Smooth muscle cell (in vitro differentiated cells): Measurements from ENCODE around the gene FCF1. TPM values are rescaled to one million over a fixed set of nuclear protein-coding genes. Genes with fewer than 3 reads are reported as not detected.
"Not testable (repeated sequence)": the region's sequence is repeated elsewhere in the genome, so short reads cannot be mapped to it uniquely, and the experiment has no call there.

ENCODE experiments used
- DNase-seq: peaks from one replicate; lab custom pipeline; 2025; ENCODE audit not compliant: unreplicated experiment; lab: John Stamatoyannopoulos, UW
- H2AFZ ChIP-seq: fragments of 200-600 bp; sonication (generic); 2 replicates; pipeline ENCODE4 v1.6.0; 2016; ENCODE audit warnings: antibody characterized with exemption, low read depth, mild to moderate bottlenecking
- H3F3A ChIP-seq: fragments of 200-600 bp; sonication (generic); 2 replicates; pipeline ENCODE4 v1.6.0; 2017; ENCODE audit warnings: antibody characterized with exemption, low read depth
- H3K27ac ChIP-seq: fragments of 200-600 bp; sonication (generic); 2 replicates; pipeline ENCODE4 v1.5.1; 2016; ENCODE audit warnings: low read depth, mild to moderate bottlenecking
- H3K27me3 ChIP-seq: fragments of 200-600 bp; sonication (generic); 2 replicates; pipeline ENCODE4 v1.6.1; 2016; ENCODE audit warnings: low read depth, mild to moderate bottlenecking
- H3K36me3 ChIP-seq: fragments of 200-600 bp; sonication (generic); 2 replicates; pipeline ENCODE4 v1.5.1; 2016; ENCODE audit warnings: low read depth
- H3K4me1 ChIP-seq: fragments of 200-600 bp; sonication (generic); 2 replicates; pipeline ENCODE4 v1.5.1; 2016; ENCODE audit warnings: low read depth
- H3K4me2 ChIP-seq: fragments of 200-600 bp; sonication (generic); 2 replicates; pipeline ENCODE4 v1.6.0; 2016; ENCODE audit warnings: mild to moderate bottlenecking
- H3K4me3 ChIP-seq: fragments of 200-600 bp; sonication (generic); 2 replicates; pipeline ENCODE4 v1.5.1; 2016; ENCODE audit warnings: mild to moderate bottlenecking
- H3K79me2 ChIP-seq: fragments of 200-600 bp; sonication (generic); 2 replicates; pipeline ENCODE4 v1.6.0; 2016; ENCODE audit warnings: low read depth, mild to moderate bottlenecking
- H3K9ac ChIP-seq: fragments of 200-600 bp; sonication (generic); 2 replicates; pipeline ENCODE4 v1.6.0; 2016; ENCODE audit warnings: low read depth
- H3K9me3 ChIP-seq: fragments of 200-600 bp; sonication (generic); replicated peaks from 2 replicates; pipeline ENCODE4 v1.5.1; 2016; ENCODE audit warnings: low read depth
- H4K20me1 ChIP-seq: fragments of 200-600 bp; sonication (generic); 2 replicates; pipeline ENCODE4 v1.6.0; 2016; ENCODE audit warnings: low read depth
- WGBS: methylation state at CpG from one replicate; pipeline ENCODE4 v1.1.7; 2016; ENCODE audit warnings: low lambda C conversion rate; 5-methylcytosine and 5-hydroxymethylcytosine counted together
- polyA plus RNA-seq: library from polyadenylated mRNA; unstranded; fragments of >200 nt; fragmentation: Nextera tagmentation; extraction: Ambion mirVana; gene quantifications from 2 replicates; pipeline ENCODE4 v1.2.1, GENCODE V29; 2016
- total RNA-seq: library from RNA; depleted of rRNA; stranded (reverse); fragments of >200 nt; gene quantifications from 2 replicates; pipeline ENCODE4 v1.2.3, GENCODE V29; 2014
- TF ChIP-seq, protein P1 (sequence below): fragments of 200-600 bp; sonication (generic); IDR thresholded peaks from 2 replicates; pipeline ENCODE4 v1.5.1; 2017; ENCODE audit warnings: borderline replicate concordance, mild to moderate bottlenecking, antibody characterized with exemption; ENCODE audit not compliant: insufficient read depth, poor library complexity, severe bottlenecking

FCF1 gene
- total and polyA plus RNA-seq, 2 experiments from 2014 or later, result 14.6 to 36.2 TPM

DNA sequence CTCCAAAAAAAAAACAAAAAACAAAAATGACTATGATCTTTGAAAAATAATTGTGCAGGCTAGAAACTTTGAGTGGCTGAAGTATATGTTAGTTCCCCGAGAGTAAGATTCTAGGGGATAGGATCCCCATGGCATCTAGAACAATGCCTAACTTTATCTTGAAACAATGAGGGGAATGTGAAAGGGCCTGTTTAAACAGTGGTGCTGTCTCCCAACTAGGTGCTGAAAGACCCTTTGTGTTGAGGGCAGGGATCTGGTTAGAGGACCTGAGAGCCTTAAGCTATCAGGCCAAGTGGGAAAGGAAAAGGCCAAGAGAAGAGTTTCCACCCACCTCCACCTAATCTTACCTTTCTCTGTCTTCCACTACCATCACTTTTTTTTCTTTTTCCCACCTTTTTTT, 43.4 kb downstream of the FCF1 start:
- WGBS, result 76% methylated on average over 1 of the region's 1 CpG

DNA sequence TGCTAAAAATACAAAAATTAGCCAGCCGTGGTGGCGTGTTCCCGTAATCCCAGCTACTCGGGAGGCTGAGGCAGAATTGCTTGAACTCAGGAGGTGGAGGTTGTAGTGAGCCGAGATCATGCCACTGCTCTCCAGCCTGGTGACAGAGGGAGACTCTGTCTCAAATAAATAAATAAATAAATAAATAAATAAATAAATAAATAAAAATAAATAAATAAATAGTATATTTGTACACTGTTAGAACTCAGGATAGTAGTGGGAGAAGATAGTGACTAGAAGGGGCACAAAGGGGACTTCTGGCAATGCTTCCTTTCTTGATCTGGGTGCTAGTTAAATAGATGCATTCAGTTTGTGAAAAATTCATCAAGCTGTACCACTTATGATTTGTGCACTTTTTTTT, 45.6 kb downstream of the FCF1 start:
- not testable (repeated sequence) for H3K27ac ChIP-seq, H3K9ac ChIP-seq, H3K79me2 ChIP-seq, H2AFZ ChIP-seq, H3K9me3 ChIP-seq, H3K4me2 ChIP-seq, H4K20me1 ChIP-seq, H3F3A ChIP-seq, H3K27me3 ChIP-seq, H3K36me3 ChIP-seq, H3K4me1 ChIP-seq, H3K4me3 ChIP-seq, DNase-seq
- WGBS, result 90% methylated on average over 5 of the region's 5 CpGs

More for the DNA sequence above, 43.4 kb downstream of the FCF1 start:
- Histone ChIP-seq H4K20me1 (no peaks in the 10 kb centered on the region), H3K9ac (no peak overlapping the region), H3K4me3 (no peak overlapping the region), H3K27ac (no peak overlapping the region), H3K4me2 (no peak overlapping the region), H3K4me1 (no peaks in the 10 kb centered on the region), H3K9me3 (no peaks in the 10 kb centered on the region), H3K79me2 (no peaks in the 10 kb centered on the region), H3K36me3 (no peaks in the 10 kb centered on the region), H2AFZ (no peak overlapping the region), H3F3A (no peaks in the 10 kb centered on the region), H3K27me3 (no peaks in the 10 kb centered on the region)
- DNase-seq, result no peak
- TF ChIP-seq, protein P1, sequence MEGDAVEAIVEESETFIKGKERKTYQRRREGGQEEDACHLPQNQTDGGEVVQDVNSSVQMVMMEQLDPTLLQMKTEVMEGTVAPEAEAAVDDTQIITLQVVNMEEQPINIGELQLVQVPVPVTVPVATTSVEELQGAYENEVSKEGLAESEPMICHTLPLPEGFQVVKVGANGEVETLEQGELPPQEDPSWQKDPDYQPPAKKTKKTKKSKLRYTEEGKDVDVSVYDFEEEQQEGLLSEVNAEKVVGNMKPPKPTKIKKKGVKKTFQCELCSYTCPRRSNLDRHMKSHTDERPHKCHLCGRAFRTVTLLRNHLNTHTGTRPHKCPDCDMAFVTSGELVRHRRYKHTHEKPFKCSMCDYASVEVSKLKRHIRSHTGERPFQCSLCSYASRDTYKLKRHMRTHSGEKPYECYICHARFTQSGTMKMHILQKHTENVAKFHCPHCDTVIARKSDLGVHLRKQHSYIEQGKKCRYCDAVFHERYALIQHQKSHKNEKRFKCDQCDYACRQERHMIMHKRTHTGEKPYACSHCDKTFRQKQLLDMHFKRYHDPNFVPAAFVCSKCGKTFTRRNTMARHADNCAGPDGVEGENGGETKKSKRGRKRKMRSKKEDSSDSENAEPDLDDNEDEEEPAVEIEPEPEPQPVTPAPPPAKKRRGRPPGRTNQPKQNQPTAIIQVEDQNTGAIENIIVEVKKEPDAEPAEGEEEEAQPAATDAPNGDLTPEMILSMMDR, result no peak

DNA sequence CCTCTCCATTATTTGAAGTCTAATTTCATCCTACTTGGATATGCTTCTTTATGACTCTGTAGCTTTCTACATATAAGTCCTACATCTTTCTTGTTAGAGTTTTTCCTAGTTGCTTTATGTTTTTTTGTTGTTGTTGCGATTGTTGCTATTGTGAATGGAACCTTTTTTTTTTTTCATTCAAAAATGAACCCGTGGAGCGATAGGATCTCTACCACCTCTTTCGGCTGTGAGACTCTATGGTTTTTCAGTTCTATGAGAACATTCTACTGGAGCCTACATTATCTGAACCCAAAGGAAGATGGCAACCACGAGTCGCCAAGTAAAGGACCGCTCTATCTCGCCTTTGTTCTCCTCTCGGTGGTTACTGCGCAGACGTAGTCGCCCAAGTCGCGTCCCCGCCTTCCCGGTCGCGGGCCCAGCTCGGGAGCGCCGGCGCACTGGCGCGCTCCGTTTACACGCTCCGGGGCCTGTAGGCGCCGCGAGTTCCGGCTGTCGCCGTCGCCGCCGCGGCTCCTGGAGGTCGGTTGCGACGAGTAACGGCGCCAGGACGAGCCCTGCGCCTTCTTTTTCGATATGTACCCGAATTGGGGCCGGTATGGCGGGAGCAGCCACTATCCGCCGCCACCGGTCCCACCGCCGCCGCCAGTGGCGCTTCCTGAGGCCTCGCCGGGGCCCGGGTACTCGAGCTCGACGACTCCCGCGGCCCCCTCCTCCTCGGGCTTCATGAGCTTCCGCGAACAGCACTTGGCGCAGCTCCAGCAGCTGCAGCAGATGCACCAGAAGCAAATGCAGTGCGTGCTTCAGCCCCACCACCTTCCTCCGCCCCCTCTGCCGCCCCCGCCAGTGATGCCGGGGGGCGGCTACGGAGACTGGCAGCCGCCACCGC, 50.2 kb downstream of the FCF1 start, which contains the start of gene YLPM1:
YLPM1 (plus strand) TSS at position 400 of the 886 bp plus-strand sequence; CDS start at position 574, 174 bp downstream.
- Histone ChIP-seq H3K27ac (peak within 1 kb of the TSS; percentile 95), H3K79me2 (peaks cover 49% of the 10 kb centered on the region), H3K36me3 (no peaks in the 10 kb centered on the region), H3K4me2 (peak within 1 kb of the TSS; percentile 94), H3K9me3 (no peaks in the 10 kb centered on the region), H3K9ac (peak within 1 kb of the TSS; percentile 99), H3K4me3 (peak within 1 kb of the TSS; percentile 92), H3K27me3 (no peaks in the 10 kb centered on the region), H3F3A (no peaks in the 10 kb centered on the region), H4K20me1 (peaks cover 44% of the 10 kb centered on the region), H2AFZ (peak within 1 kb of the TSS; percentile 95), H3K4me1 (peaks cover 20% of the 10 kb centered on the region)
- TF ChIP-seq, protein P1, result peak; percentile 27
- under 1% methylated on average over 74 of the region's 76 CpGs for WGBS
- DNase-seq, result peak; percentile 75

DNA sequence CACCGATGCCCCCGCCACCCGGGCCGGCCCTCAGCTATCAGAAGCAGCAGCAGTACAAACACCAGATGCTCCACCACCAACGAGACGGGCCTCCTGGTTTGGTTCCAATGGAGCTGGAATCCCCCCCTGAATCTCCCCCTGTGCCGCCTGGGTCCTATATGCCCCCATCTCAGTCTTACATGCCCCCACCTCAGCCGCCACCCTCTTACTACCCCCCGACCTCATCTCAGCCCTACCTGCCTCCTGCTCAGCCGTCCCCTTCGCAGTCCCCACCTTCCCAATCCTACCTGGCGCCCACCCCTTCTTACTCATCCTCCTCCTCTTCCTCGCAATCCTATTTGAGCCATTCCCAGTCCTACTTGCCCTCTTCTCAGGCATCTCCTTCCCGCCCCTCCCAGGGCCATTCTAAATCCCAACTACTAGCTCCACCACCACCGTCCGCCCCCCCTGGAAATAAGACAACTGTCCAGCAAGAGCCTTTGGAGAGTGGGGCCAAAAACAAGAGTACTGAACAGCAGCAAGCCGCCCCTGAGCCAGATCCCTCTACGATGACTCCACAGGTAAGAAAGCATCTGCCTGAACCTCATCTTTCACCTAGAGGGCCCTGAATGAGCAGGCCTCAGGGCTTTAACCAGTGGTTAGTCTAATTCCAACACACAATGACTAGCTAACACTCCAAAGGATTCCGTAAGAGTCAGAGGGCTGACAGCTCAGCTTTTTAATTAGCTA, 51.0 kb downstream of the FCF1 start:
- 0% methylated on average over 6 of the region's 19 CpGs for WGBS
- Histone ChIP-seq H3K9me3 (no peaks in the 10 kb centered on the region), H3K27me3 (no peaks in the 10 kb centered on the region), H3K4me2 (peak overlapping the region; percentile 94), H3F3A (no peaks in the 10 kb centered on the region), H3K4me1 (peaks cover 20% of the 10 kb centered on the region), H3K36me3 (no peaks in the 10 kb centered on the region), H3K9ac (peak overlapping the region; percentile 99), H2AFZ (peak overlapping the region; percentile 61), H4K20me1 (peaks cover 52% of the 10 kb centered on the region), H3K79me2 (peaks cover 57% of the 10 kb centered on the region), H3K27ac (peak overlapping the region; percentile 95), H3K4me3 (peak overlapping the region; percentile 92)
- TF ChIP-seq, protein P1, result no peak
- peak; percentile 7 for DNase-seq
